Fibroblast of lung (primary cell): ENCODE data around the gene SLC12A9. TPM values are rescaled to one million over a fixed set of nuclear protein-coding genes. Genes with fewer than 3 reads are reported as not detected.

Source experiments
- DNase-seq, 2 donors: peaks; one replicate each; pipeline versions ENCODE4 v3.0.0 to v3.0.0-alpha.2; 2010; ENCODE audit warnings: low read depth in 2 of 2
- H2AFZ ChIP-seq: 2 replicates; pipeline ENCODE4 v1.5.1; 2012; ENCODE audit warnings: low read length, control low read depth, inconsistent platforms
- H3K27ac ChIP-seq: 2 replicates; pipeline ENCODE4 v1.5.1; 2011; ENCODE audit warnings: low read length, control low read depth; ENCODE audit not compliant: insufficient read depth
- H3K27me3 ChIP-seq: 2 replicates; pipeline ENCODE4 v1.5.1; 2011; ENCODE audit warnings: mild to moderate bottlenecking, low read length; ENCODE audit not compliant: control insufficient read depth, insufficient read depth
- H3K36me3 ChIP-seq: 2 replicates; pipeline ENCODE4 v1.5.1; 2011; ENCODE audit warnings: low read length; ENCODE audit not compliant: control insufficient read depth, insufficient read depth
- H3K4me1 ChIP-seq: 2 replicates; pipeline ENCODE4 v1.5.1; 2011; ENCODE audit warnings: low read length; ENCODE audit not compliant: control insufficient read depth, insufficient read depth; ENCODE audit errors: extremely low read depth
- H3K4me2 ChIP-seq: 2 replicates; pipeline ENCODE4 v1.5.1; 2011; ENCODE audit warnings: low read length, control low read depth; ENCODE audit not compliant: insufficient read depth; ENCODE audit errors: extremely low read depth
- H3K4me3 ChIP-seq, 4 experiments: fragments of 200-600 bp in 1 of 4; sonication (generic) in 1 of 4; replicated peaks in 1 of 4; 2 replicates each; pipeline ENCODE4 v1.5.1; 2011 to 2016; ENCODE audit warnings: low read length in 4 of 4, low read depth in 3 of 4, mild to moderate bottlenecking in 3 of 4, control low read depth in 2 of 4, inconsistent platforms in 1 of 4, mixed read lengths in 1 of 4; ENCODE audit not compliant: insufficient read depth in 1 of 4; ENCODE audit errors: control extremely low read depth in 1 of 4
- H3K79me2 ChIP-seq: 2 replicates; pipeline ENCODE4 v1.5.1; 2012; ENCODE audit warnings: mild to moderate bottlenecking, low read length, inconsistent platforms; ENCODE audit not compliant: control insufficient read depth, insufficient read depth
- H3K9ac ChIP-seq: 2 replicates; pipeline ENCODE4 v1.5.1; 2011; ENCODE audit warnings: mild to moderate bottlenecking, low read length, control low read depth; ENCODE audit not compliant: insufficient read depth
- H3K9me3 ChIP-seq: 2 replicates; pipeline ENCODE4 v1.5.1; 2012; ENCODE audit warnings: low read depth, low read length; ENCODE audit not compliant: control insufficient read depth, insufficient read depth
- H4K20me1 ChIP-seq: 2 replicates; pipeline ENCODE4 v1.5.1; 2011; ENCODE audit warnings: low read length; ENCODE audit not compliant: control insufficient read depth, insufficient read depth; ENCODE audit errors: extremely low read depth
- CTCF ChIP-seq, 2 donors: IDR thresholded peaks in 1 of 2; conservative IDR thresholded peaks in 1 of 2; 1 replicate in 1 of 2; 2 replicates in 1 of 2; pipeline ENCODE4 v1.5.1; 2011 to 2012; ENCODE audit warnings: low read length in 2 of 2, control low read depth in 1 of 2, inconsistent platforms in 1 of 2, low read depth in 1 of 2, mild to moderate bottlenecking in 1 of 2
- EZH2 ChIP-seq: IDR thresholded peaks from 2 replicates; pipeline ENCODE4 v1.5.1; 2012; ENCODE audit warnings: low read length, control low read depth, mild to moderate bottlenecking; ENCODE audit errors: missing control alignments
- polyA plus RNA-seq, 2 donors: library from polyadenylated mRNA; depleted of rRNA in 1 of 2; stranded (reverse) in 1 of 2; unstranded in 1 of 2; fragments of >200 nt; gene quantifications; 2 replicates each; pipeline ENCODE4 v1.2.1, GENCODE V29; 2011 to 2012; ENCODE audit warnings: missing spikeins in 1 of 2
- total RNA-seq: library from RNA; depleted of rRNA; stranded (reverse); fragments of >200 nt; gene quantifications from 2 replicates; pipeline ENCODE4 v1.2.1, GENCODE V29; 2014

Gene SLC12A9
- total and polyA plus RNA-seq, 2 donors (not counting 1 experiment from before 2014, with no cell fraction given): 6.6 to 18.5 TPM

DNA sequence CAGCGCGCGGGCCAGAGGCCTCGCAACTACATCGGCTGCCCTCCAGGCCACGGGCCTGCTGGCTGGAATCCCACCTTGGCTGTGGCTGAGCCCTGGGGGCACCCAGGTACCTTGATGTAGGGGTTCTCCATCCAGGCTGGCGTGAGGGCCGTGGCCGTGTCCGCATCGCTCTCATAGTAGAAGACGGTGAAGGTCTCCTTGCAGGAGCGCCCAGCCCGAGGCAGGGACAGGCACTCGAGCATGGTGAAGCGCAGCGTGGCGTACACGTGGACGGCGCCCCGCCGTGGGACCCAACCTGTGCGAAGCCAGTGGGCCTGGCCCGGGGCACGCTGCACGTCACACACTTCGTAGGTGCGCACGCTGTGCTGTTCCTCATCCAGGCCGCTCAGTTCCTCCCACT lies 29.0 kb upstream of the SLC12A9 start:
- no peak overlapping the region for H3K4me2 ChIP-seq
- H3K27me3 ChIP-seq: no peaks in the 10 kb centered on the region
- peaks cover 27% of the 10 kb centered on the region for H3K79me2 ChIP-seq
- no peak for DNase-seq
- no peak overlapping the region for H3K27ac ChIP-seq
- H3K36me3 ChIP-seq: peaks cover 24% of the 10 kb centered on the region
- TF ChIP-seq CTCF (conservative IDR thresholded peaks at IDR 0.05 in 1 of 2, IDR thresholded peaks at IDR 0.05 in 1 of 2; ENCODE audit: low read depth in 1 of 2, low read length in 2 of 2) (no peak), EZH2 (no peak)
- peaks cover 3% of the 10 kb centered on the region for H3K4me1 ChIP-seq
- H3K9ac ChIP-seq: no peak overlapping the region
- no peak overlapping the region for H3K4me3 ChIP-seq
- no peak overlapping the region for H2AFZ ChIP-seq
- H4K20me1 ChIP-seq: no peaks in the 10 kb centered on the region
- no peaks in the 10 kb centered on the region for H3K9me3 ChIP-seq

DNA sequence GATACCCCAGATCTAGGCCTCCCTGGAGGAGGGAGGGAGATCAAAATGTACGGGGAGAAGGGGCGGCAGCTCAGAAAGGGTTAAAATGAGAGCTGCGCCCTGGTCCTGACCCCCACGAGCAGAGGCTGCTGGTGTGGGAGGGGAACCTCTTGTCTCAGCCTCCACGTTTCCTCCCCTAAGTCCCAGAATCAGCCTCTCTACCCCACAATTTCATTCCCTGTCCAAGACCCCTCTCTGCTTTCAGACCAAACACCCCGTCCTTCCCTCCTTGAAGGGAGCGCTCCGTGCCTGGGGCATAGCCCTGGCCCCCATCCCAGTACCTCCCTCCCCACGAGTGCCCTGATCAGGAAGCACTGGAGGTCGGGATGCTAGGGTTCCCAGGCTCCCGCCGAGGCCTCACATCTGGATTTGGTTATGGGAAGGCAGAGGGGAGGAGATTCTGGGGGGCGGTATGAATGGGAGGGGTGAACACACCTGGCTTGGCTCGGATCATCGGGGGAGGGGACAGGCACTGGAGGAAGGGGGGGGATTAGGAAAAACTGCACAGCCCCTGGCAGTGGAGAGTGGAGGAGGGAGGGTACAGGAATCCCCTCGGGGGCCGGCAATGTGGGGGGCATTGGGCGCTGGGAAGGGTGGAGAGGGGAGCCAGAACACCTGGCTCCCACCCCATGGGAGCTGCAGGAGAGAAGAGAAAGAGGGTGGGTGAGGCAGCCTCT lies 27.9 kb upstream of the SLC12A9 start:
- peak overlapping the region; percentile 87 to 88 (median 88) for H3K4me3 ChIP-seq
- TF ChIP-seq EZH2: no peak
- TF ChIP-seq CTCF (conservative IDR thresholded peaks at IDR 0.05 in 1 of 2, IDR thresholded peaks at IDR 0.05 in 1 of 2; ENCODE audit: low read depth in 1 of 2, low read length in 2 of 2): no peak
- peaks cover 21% of the 10 kb centered on the region for H3K36me3 ChIP-seq
- no peak overlapping the region for H3K9ac ChIP-seq
- H4K20me1 ChIP-seq: no peaks in the 10 kb centered on the region
- H3K9me3 ChIP-seq: no peaks in the 10 kb centered on the region
- H2AFZ ChIP-seq: no peak overlapping the region
- H3K27ac ChIP-seq: no peak overlapping the region
- peaks cover 3% of the 10 kb centered on the region for H3K4me1 ChIP-seq
- H3K4me2 ChIP-seq: peak overlapping the region; percentile 60
- H3K27me3 ChIP-seq: no peaks in the 10 kb centered on the region
- DNase-seq: no peak
- H3K79me2 ChIP-seq: peaks cover 27% of the 10 kb centered on the region

DNA sequence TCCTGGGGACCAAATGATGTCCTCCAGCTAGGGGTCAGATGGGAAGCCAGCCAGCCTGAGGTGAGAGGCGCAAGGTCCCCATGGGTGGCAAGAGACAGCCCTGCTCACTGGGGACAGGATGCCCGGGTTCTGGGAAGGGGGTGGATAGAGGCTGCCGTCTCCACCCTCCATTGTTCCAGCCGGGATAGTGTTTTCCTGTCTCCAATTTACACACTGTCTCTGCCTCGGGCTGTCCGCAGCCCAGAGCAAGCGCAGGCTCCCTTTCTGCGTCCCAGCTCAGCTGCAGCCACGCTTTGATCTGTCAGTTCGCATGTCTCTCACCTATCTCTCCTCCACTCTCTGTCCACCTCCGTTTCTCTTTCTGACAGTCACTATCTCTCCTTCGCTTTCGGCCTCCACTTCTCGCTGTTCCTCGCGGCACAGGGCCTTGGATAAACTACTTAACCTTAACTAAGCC lies 27.3 kb upstream of the SLC12A9 start:
- Histone ChIP-seq H3K36me3 (peaks cover 17% of the 10 kb centered on the region), H3K4me1 (peaks cover 3% of the 10 kb centered on the region), H3K27ac (peak overlapping the region; percentile 8), H3K4me3 (peak overlapping the region; percentile 87 to 88 (median 88)), H3K9ac (no peak overlapping the region), H3K79me2 (peaks cover 27% of the 10 kb centered on the region), H3K9me3 (no peaks in the 10 kb centered on the region), H4K20me1 (no peaks in the 10 kb centered on the region), H3K4me2 (peak overlapping the region; percentile 60), H3K27me3 (no peaks in the 10 kb centered on the region), H2AFZ (peak overlapping the region; percentile 10)
- DNase-seq: no peak
- TF ChIP-seq CTCF (conservative IDR thresholded peaks at IDR 0.05 in 1 of 2, IDR thresholded peaks at IDR 0.05 in 1 of 2; ENCODE audit: low read depth in 1 of 2, low read length in 2 of 2) (no peak), EZH2 (no peak)
